DMS114 treated with DMSO at 0.1 percent for 48 hours (cell line): ENCODE results near the gene CSF2.

ENCODE experiments used
- DNase-seq: peaks from one replicate; lab custom pipeline; 2025; ENCODE audit not compliant: unreplicated experiment; lab: John Stamatoyannopoulos, UW

The CSF2 gene

DNA sequence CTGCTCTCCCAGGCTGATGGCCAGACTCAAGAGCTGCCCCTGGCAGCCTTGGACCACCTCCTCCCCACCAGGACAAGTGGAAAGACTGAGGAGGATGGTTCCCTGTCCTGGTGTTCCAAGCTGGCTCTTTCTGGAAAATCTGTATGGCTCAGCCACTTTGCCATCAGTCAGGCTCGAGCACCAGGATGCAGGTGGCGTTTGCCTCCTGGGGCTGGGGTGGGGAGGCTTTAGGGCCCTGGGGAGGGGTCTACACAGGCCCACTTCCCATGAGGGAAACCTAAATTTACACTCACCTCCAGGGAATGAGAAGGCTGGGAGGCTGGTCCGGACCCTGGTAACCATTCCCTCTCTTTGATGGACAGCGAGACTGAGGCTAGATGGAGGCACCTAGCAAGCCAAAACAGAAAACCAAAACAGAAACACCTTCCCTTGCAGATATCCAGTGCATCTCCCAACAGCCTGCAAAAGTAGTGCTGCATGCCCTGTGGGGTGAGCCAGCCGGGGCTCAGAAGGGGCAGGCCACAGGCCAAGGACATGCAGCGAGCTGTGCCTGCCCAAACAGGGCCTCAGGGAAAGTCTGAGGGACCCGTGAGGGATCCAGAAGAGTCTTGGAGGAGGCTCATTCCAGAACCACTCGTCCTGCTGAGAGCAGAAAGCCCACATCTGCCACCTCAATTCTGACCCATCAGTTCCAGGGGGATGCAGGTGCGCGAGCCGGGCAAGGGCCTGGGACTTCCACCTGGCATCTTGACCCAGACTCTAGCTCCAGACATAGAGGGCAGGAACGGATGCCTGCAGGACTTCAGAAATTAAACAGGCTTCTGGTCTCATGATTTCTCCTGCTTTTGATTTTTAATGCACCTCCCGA is 5.4 kb upstream of the CSF2 start:
- no peak for DNase-seq

DNA sequence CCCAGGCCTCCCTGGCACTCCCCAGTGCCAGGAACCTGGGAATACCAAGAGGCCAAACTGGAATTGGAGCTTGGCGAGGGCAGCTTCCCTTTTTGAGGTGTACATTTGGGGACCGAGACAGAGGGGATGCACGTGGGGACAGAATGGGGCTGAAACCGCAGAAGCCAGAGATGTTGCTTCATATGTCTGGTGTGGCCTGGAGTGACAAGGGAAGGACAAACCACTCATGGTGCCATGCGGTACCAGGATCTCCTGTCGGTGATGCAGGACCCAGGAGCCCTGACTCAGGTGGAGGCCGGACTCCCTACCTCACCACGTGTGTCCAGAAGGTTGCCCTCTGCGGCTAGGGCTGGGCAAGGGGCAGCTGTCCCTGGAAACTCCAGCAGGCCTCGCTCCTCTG is 4.0 kb upstream of the CSF2 start:
- no peak for DNase-seq

DNA sequence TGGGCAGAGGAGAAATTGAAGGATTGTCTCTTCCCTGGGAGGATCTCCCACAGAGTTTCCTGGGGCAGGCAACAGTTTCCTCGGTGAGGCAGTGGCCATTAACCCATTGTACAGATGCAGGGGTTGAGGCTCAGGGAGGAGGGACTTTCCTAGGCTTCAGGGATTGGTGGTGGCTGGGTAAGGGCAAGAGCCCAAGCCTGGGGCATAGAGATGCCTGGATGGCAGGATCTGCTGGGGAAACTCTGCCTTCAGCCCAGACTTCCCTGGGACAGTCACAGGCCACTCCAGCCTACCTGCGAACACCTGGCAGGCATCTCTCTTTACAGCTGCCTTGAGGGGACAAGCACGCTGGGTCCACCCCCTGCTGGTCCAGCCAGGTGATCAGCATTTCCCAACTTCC is 3.6 kb upstream of the CSF2 start:
- DNase-seq, result no peak

DNA sequence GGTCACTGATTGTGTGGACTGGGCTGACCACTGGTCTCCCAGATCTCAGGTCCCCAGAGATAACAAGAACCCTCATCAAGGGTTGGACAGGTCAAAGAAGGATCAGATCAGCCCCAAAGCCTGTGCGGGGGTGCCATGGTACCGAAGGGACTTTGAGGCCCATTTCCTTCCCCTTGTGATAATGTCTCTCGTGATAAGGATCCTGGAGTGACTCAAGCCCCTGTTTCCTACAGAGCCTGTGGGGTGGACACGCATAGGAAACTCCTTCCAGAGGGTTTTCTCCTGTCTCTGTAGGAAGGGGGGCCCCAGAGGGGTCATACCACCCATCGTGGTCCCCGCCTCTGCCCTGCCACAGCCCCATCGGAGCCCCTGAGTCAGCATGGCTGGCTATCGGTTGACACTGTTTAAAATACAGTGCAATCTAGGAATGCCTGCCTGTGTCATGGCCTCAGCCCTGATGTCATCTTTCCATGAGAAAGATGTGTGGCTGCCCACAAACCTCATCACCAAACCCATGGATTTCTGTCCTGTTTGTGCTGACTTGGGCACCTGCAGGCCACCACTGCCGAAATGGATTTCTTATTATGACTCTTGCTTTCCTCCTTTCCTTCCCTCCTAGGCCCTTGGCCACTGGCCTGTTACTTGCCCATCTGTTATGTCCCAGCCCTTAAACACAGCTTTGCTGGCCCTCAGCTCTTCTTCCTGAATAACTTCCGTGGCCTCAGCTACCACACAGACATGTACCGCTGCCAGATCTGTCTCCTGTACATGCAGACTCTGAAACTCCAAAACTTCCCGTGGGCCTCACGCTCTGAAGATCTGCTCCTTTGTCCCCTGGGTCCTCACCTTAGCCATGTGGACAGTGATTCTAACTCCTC is 2.9 kb upstream of the CSF2 start:
- DNase-seq, result no peak

DNA sequence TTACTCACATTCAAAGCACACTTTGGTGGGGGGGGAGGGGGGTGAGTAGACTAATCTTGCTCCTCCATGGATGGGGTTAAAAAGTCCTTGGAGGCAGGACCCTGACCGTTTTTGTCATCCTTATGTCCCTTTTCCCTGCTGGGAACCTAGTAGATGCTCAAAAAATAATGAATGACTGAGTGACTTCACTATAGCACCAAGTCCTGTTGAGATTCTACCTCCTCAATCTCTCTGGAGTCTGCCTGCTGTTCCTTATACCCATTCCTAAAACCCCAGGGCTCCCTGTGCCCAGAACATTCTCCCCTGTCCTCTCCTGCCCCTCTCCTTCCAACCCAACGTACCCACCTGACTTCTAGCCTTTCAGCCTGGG is 2.3 kb upstream of the CSF2 start:
- DNase-seq, result no peak

DNA sequence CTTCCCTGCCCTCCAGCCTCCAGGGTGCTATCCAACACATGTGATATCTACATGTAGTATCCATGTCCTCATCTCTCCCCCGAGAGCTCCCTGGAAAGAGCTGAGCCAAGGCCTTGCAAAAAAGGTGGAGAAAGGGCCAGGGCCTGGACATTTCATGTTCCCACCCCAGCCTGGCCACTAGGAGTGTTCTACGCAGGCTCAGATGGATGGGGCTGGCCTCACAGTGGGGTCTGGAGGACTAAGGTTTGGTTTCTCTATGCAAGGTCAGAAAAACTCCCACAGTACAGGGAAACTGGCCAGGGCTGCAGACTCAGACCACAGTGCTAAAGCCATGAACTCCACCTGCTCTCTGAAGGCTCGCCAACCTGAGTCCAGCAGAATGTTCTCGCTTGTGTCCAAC is 1.5 kb upstream of the CSF2 start:
- DNase-seq, result no peak

DNA sequence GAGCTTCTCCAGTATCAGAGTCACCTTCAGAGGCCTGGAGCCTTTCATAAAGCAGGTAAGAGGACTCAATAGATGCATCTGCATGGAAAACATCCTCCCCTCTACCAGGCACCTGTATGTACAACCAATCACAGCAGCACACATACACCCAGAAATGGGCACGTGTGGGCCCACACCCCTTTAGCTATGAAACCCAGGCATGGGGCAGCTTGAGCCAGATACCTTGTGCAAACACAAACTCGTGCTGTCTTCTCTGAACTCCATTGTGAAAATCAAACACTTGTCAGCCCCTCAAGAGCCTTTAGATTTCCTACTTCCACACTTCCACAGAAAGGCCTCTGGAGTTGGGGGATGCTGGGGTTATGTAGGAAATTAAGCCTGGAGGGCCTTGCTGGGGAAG is 1.1 kb upstream of the CSF2 start:
- DNase-seq, result no peak

DNA sequence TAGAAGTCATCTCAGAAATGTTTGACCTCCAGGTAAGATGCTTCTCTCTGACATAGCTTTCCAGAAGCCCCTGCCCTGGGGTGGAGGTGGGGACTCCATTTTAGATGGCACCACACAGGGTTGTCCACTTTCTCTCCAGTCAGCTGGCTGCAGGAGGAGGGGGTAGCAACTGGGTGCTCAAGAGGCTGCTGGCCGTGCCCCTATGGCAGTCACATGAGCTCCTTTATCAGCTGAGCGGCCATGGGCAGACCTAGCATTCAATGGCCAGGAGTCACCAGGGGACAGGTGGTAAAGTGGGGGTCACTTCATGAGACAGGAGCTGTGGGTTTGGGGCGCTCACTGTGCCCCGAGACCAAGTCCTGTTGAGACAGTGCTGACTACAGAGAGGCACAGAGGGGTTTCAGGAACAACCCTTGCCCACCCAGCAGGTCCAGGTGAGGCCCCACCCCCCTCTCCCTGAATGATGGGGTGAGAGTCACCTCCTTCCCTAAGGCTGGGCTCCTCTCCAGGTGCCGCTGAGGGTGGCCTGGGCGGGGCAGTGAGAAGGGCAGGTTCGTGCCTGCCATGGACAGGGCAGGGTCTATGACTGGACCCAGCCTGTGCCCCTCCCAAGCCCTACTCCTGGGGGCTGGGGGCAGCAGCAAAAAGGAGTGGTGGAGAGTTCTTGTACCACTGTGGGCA is 642 bp downstream of the CSF2 start:
- no peak for DNase-seq

DNA sequence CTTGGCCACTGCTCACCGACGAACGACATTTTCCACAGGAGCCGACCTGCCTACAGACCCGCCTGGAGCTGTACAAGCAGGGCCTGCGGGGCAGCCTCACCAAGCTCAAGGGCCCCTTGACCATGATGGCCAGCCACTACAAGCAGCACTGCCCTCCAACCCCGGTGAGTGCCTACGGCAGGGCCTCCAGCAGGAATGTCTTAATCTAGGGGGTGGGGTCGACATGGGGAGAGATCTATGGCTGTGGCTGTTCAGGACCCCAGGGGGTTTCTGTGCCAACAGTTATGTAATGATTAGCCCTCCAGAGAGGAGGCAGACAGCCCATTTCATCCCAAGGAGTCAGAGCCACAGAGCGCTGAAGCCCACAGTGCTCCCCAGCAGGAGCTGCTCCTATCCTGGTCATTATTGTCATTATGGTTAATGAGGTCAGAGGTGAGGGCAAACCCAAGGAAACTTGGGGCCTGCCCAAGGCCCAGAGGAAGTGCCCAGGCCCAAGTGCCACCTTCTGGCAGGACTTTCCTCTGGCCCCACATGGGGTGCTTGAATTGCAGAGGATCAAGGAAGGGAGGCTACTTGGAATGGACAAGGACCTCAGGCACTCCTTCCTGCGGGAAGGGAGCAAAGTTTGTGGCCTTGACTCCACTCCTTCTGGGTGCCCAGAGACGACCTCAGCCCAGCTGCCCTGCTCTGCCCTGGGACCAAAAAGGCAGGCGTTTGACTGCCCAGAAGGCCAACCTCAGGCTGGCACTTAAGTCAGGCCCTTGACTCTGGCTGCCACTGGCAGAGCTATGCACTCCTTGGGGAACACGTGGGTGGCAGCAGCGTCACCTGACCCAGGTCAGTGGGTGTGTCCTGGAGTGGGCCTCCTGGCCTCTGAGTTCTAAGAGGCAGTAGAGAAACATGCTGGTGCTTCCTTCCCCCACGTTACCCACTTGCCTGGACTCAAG is 1.5 kb downstream of the CSF2 start:
- DNase-seq, result no peak

DNA sequence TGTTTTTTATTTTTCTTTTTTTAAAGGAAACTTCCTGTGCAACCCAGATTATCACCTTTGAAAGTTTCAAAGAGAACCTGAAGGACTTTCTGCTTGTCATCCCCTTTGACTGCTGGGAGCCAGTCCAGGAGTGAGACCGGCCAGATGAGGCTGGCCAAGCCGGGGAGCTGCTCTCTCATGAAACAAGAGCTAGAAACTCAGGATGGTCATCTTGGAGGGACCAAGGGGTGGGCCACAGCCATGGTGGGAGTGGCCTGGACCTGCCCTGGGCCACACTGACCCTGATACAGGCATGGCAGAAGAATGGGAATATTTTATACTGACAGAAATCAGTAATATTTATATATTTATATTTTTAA is 2.1 kb downstream of the CSF2 start:
- DNase-seq, result no peak

DNA sequence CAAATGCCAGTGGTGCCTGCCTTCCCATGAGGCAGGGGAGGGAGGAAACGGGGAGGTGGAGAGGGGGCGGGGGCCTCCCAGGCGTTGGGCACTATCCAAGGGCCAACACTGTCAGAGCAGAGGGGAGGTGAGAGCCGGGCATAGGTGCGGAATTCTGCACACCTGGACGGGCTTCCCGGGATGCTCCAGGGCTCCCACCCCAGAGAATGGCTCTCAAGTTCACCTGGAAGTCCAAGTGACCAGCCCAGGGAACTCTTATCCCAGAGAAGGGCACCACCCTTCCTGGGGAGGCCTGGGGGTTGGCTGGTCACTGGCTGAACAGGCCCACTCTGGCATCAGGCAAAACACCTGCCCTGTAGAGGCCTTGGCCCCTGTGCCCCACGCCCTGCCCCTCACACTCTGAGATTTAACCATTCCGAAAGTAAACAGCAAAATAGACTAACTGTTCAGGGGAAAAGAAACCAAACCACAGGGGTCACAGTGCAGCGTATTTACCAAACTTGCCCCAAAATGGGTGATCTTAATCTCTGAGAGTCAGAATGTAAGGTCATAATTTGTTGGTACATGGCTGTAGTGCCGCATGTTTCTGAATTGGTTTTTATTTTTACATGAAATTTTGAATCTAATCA is 2.7 kb downstream of the CSF2 start:
- DNase-seq, result no peak

DNA sequence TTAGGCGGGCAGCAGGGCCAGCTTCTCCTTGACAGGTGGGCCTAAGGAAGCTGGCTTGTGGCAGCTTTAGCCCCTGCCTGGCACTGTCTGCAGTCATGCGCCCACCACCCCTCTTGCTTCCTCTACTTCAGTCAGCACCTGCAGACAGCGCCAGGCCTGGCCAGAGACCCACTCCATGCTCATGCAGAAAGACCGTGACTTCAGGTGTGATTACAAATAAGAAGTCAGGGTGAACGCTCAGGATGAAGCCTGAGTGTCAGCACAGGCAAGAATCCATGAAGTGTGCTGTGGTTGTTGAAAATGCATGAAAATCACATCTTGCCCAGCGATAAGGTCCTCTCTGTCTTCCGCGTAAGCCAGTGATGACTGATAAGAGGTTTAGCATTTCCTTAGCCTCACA is 3.4 kb downstream of the CSF2 start:
- DNase-seq, result no peak

DNA sequence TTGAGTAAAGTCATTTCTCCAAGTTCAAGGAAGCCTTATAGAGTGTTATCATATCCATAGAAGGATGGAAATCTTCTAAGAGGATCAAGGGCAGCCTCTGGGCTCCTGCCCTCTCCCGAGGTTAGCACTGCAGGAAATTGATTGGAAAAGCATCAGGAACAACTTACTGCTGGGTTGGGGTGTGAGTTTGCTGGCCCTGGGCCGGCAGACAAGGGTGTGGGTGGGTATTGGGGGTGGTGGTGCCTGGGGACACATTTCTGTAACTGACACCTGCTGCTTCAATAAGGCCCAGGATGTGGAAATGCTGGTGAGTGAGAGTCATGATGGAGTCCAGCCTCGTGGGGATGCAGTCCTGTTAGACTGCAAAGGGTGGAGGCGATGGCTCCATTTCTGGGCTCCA is 5.5 kb downstream of the CSF2 start:
- DNase-seq, result no peak

DNA sequence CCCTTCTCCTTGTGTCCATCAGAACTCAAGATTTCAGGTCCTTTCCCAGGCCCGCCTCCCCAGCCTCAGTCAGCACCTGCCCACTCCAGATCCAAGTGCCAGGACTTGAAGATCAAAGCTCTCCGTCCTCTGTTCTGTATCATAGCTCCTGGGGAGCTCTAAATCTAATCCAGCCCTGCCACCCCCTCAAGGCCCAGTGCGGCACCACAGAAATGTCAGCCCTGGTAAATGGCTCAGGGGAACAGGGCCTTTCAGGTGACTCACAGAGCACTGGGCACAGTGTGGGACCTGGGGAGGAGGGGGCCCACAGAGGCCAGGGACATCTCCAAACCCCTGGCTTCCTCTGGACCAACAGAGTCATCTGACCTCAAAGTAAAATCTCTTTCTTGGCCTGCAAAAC is 6.0 kb downstream of the CSF2 start:
- no peak for DNase-seq

DNA sequence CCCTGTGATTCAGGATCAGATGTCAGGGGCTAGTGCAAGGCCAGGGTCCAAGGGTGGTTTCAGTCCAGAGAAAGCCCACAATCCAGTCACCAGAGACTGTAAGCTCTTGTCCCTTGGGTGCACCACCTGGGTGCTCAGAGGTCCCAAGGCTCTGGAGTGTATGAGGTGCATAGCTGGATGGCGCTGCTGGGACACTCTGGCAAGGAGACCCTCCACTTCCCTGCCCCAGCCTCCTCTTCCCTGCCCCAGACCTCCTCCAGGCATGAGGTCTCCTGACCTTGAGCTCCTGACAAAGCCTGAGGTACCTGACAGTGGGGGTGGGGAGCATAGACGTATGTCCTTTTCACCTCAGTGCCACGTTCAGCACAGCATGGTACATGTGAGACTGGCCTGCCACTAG is 7.0 kb downstream of the CSF2 start:
- no peak for DNase-seq

DNA sequence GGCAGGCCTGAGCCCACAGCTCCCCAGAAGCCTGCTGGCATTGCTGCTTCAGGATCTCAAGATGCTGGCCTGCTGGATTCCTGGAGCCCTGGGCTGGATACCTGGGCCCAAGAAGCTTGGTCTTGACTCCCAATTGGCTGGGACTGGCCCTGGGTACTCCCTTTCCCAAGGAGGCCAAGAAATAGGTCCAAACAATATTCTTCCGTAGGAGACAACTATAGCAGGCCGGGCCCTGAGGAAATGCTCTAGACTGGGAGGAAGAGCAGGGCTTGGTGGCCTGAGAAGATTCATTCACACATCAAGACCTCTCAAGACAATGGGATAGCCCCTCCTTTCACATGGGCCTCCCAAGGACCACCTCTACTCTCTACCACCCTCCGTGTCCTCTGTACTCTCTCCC is 7.9 kb downstream of the CSF2 start:
- DNase-seq, result no peak

DNA sequence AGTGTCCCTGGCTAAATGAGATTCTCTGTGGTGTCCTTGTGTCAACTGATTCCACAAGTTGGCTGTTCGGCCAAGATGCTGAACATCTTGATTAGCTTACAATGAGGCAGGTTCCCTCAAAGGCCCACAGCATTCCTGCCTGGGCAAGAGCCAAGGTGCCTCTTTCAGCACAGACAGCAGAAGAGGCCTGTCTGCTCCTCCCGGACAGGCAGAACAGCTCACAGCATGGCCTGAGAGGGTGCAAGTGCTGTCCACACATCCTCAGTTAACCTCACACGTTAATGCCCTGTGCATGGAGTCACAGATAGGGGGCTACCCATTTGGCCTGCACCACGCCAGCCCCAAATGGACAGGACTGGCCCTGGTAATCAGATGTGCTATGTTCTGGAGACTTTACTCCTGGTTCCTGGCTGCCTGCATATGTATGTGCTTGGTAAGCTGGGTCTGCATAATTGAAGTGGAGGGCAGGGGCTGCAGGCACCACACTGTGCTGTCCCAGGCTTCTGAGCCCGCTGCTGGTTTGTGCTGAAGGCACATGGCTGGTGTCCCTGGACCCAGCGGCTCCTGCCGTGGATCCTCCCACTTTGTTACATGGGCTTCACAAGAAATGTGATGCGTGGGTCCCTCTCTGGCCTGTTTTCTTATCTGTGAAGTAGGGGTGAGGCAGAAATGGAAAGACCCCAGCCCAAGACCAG is 8.9 kb downstream of the CSF2 start:
- DNase-seq, result no peak

DNA sequence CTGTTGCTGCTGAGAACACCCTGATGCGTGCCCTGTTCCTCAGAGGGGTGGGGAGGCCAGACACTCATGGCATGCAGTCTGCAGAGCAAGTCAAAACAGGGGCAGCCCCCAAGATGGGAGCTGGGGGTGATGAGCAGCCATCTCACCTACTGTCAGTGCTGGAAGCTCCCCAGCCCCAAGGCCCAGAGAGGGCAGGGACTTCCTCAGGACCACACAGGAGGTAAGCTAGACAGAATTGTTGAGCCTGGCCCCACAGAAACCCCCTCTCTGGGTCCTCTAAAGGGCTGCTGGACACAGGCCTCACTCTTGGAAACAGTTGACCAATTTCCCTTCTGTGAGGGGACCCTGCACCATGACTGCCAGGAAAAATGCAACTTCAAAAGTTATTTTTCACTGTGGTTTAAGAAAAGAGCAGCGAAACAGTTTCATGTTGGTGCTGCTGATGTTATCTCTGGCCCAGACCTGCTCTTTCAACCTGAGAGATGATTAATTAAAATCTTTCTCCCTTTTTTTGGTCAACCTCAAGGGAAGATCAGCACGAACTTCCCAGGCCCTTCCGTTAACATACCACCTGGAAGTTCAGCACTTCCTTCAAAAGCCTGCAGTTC is 9.6 kb downstream of the CSF2 start:
- DNase-seq, result no peak

DNA sequence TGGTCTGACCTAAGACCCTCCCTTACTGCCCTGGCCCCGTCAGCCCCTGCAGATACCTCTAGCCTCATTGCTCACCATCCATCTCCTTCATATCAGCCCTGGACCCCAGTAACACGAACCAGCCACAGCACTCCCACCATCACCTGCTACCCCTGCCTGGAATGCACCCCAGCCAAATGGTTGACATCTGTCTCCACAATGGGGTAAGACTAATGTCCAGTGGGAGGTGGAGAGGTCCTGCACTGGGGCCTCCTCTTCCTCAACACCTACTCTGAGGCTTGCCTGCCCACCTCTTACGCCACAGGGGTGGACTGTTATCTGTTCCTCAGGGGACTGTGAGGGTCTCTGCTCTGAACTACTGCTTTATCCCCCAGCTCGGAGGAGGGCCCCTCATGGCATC is 12.1 kb downstream of the CSF2 start:
- DNase-seq, result no peak
